Thyroid gland (tissue), 4 donors: ENCODE measurements around the gene PHYKPL.

ENCODE experiments used
- CTCF ChIP-seq, 6 experiments: fragments of 200-600 bp in 3 of 6; fragments of 450-650 bp in 3 of 6; sonication (generic) in 3 of 6; IDR thresholded peaks; one replicate each; pipeline ENCODE4 v1.5.1; 2016 to 2019; ENCODE audit warnings: antibody characterized with exemption in 6 of 6, mild to moderate bottlenecking in 2 of 6, inconsistent platforms in 1 of 6, moderate library complexity in 1 of 6
- POLR2A ChIP-seq, 2 donors: fragments of 450-650 bp; IDR thresholded peaks; one replicate each; pipeline ENCODE4 v1.6.1; 2017; ENCODE audit warnings: antibody characterized with exemption in 2 of 2, mild to moderate bottlenecking in 2 of 2, moderate library complexity in 1 of 2

- TF ChIP-seq CTCF (IDR thresholded peaks at IDR 0.05) (no peak), POLR2A (IDR thresholded peaks at IDR 0.05) (no peak)
Measured at GRCh38 chr5:178194026-178194425, 38.6 kb downstream of the PHYKPL start.
